GM12865 (cell line): ENCODE measurements around the gene GGACT.

Experiments
- DNase-seq: peaks from one replicate; pipeline ENCODE4 v3.0.0; 2010; ENCODE audit warnings: low read depth
- H3K4me3 ChIP-seq: 2 replicates; pipeline ENCODE4 v1.5.1; 2011; ENCODE audit warnings: mild to moderate bottlenecking, low read depth, low read length, control low read depth
- TF ChIP-seq, protein P1 (sequence below): IDR thresholded peaks from 2 replicates; pipeline ENCODE4 v1.5.1; 2011; ENCODE audit warnings: low read length, control low read depth, low read depth, inconsistent platforms; ENCODE audit not compliant: insufficient read depth; ENCODE audit errors: missing control alignments

The GGACT gene

DNA sequence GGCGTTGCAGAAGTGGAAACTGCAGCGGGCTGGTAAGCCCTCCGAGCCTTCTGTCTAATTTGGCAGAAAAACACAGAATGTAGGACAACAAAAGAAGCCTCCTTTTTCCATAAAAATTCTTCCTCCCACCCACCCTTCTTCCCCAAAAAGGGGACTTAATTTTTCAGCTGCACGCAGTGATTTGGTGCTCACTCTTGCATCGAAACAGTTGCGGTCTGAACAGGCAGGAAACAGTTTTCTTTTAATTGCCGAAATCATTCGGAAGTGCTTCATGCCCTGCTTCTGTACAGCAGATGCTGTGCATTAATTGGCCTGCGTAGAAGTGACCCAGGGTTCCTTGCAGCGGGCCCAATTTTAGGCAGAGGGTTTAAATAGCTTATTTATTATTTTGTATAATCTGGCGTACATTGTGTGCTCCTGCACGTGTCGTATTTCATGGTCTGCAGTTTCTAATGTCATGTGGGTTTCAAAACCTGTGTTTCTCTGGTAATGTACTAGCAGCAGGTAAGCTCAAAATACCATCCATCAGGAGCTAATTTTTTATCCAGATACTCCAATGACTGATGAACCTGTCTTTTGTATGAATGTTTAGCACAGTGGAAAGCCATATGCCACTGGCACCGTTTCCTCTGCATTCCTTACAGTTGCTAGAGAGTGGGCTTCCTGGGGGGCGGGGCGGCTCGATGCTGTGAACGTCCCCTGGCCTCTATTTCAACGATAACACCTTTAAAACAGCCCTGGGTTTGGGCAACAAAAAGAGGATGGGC, 66.6 kb downstream of the GGACT start:
- H3K4me3 ChIP-seq: no peak overlapping the region
- DNase-seq: no peak
- TF ChIP-seq, protein P1, sequence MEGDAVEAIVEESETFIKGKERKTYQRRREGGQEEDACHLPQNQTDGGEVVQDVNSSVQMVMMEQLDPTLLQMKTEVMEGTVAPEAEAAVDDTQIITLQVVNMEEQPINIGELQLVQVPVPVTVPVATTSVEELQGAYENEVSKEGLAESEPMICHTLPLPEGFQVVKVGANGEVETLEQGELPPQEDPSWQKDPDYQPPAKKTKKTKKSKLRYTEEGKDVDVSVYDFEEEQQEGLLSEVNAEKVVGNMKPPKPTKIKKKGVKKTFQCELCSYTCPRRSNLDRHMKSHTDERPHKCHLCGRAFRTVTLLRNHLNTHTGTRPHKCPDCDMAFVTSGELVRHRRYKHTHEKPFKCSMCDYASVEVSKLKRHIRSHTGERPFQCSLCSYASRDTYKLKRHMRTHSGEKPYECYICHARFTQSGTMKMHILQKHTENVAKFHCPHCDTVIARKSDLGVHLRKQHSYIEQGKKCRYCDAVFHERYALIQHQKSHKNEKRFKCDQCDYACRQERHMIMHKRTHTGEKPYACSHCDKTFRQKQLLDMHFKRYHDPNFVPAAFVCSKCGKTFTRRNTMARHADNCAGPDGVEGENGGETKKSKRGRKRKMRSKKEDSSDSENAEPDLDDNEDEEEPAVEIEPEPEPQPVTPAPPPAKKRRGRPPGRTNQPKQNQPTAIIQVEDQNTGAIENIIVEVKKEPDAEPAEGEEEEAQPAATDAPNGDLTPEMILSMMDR: no peak

DNA sequence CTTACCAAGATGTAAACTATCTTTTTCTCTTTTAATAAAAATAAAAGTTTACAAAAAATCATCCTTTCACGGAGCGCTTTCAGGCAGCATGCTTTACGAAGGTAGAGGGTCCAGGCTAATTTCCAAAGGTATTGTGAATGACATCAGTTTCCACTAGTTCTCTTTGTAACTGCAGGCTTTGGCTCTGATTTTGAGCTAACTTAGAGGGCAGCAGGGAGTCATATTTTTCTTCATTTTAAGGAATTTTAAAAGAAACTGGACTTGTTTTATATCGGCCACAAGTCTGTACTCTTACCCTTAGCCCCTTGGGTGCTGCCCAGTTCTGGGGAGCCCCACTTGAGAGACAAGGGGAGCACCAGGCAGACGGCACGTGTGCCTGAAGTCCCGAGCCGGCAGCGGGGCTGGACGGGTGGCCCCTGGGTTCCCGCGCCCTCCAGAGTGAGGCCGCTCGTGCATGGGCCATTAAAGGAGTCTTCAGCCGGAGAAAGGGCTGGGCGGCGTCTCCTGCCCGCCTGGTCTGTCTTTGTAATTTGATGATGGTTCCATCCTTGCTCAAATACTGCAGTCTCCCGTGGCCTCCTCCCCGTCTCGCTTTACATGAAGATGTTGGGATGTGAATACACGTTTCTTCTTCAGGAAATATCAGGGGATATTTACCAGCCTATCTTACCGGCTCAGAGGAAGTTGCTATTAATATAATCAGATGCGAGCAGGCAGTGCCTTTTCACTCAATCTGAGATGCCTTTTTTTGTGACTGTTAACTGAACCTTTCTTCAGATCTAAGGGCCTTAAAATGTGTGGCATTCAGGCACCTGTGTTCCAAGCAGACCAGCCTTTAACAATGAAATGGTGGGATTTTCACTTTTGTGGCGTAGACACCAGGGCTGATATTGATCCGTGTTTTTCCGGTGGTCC, 67.4 kb downstream of the GGACT start:
- no peak for DNase-seq
- TF ChIP-seq, protein P1: no peak
- no peak overlapping the region for H3K4me3 ChIP-seq

DNA sequence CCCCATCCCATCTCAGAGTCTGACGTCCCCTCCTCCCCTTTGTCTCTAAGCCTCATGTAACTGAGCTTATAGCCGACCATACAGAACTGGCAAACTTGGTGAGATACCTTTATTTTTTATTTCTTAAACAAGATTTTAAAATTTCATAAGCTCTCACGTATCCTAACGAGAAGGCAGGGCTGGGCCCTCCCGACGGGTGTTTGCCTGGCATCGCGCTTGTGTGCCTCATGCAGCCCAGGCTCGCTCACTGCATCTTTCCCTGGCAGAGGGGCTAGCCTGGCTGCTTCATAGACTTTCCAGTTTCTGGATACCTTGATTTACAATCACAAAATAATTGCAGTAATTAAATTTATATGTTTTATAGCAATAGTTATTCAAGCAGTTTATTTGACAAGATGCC, 69.0 kb downstream of the GGACT start:
- TF ChIP-seq, protein P1: no peak
- H3K4me3 ChIP-seq: no peak overlapping the region
- DNase-seq: no peak

DNA sequence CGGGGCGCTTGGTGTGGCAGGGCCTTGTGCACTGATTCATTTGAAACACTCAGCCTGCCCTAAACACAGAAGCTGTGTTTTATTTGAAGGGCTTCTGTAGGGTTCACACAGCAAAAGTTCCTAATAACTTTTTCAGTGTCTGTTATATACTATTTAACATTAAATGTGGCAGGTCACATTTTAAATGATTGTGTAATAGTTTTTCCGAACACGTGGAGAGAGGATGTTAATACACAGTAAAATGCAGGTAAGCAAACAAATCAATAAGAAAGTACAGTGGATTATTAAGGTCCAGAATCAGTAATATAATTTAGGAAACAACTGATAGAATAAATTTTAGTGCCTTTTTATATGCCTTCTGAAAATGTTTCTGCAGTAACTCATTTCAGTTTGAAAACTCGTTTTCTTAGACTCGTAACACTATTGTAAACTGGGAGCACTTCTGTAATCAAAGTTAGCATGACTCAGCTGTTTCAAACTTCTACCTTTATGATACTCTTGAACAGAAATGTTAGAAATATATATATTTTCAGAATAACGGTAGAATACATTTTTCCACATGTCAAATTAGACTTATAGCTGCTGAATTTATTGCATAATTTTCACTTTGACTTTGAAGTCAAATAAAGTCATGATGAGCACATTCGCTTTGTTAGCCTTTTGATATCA, 70.1 kb downstream of the GGACT start:
- TF ChIP-seq, protein P1: no peak
- DNase-seq: no peak
- no peak overlapping the region for H3K4me3 ChIP-seq

DNA sequence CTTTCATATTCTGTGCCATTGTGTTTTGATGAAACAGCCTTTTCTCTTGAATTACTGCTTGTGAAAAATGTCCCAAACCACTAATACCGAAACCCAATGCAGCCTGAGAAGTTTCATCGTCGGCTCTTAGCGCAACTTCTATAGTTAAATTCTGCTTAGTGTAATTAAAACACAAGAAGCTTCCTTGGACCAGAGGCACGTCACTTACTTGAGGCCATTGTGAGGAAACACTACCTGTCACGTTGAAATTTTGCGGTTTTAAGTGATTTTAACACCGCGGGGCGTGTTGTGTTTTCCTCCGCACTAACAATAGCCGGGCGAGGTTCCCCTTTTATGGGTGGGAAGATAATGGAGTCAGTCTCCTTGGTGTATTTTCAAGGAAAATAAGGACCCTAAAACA, 70.9 kb downstream of the GGACT start:
- no peak overlapping the region for H3K4me3 ChIP-seq
- DNase-seq: peak; percentile 59
- TF ChIP-seq, protein P1: no peak

DNA sequence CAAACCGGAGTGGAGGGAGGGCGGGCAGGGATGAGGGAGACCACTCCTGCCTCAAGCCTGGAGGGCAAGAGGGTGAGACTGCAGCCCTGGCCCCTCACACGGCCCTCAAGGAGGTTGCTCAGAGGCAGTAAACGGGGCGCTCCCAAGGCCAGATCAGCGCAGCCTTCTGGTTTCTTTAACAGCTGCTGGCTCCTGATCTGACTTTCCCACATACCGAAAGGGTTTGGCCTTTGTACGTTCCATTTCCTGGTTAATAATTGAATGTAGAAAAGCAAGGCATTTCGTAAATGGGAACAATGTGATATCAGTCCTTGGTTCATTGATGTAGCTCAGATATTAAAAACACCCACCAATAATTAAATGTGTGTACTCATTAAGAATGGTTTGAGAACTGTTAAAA, 71.5 kb downstream of the GGACT start:
- H3K4me3 ChIP-seq: no peak overlapping the region
- TF ChIP-seq, protein P1: no peak

More for the DNA sequence above, 71.5 kb downstream of the GGACT start:
- no peak for DNase-seq
